Mesothelial cell of epicardium (in vitro differentiated cells): ENCODE data around the gene KHDC1L. TPM values are rescaled to one million over a fixed set of nuclear protein-coding genes. Genes with fewer than 3 reads are reported as not detected.
A peak's percentile ranks its signal among the peaks of the same experiment; 100 is the strongest.
"Not testable (repeated sequence)": the region's sequence is repeated elsewhere in the genome, so short reads cannot be mapped to it uniquely, and the experiment has no call there.

Source experiments
- DNase-seq, 2 experiments: peaks; one replicate each; pipeline ENCODE4 v3.0.0; 2021; ENCODE audit warnings: low spot score in 2 of 2; ENCODE audit not compliant: unreplicated experiment in 2 of 2
- H3K27ac Mint-ChIP-seq: 2 replicates; pipeline ENCODE4 v1.8.0; 2021; ENCODE audit warnings: mixed read lengths
- H3K27me3 Mint-ChIP-seq: 2 replicates; pipeline ENCODE4 v1.8.0; 2021; ENCODE audit warnings: low read depth, mixed read lengths
- H3K36me3 Mint-ChIP-seq: 2 replicates; pipeline ENCODE4 v1.8.0; 2021; ENCODE audit warnings: mixed read lengths
- H3K4me1 Mint-ChIP-seq: 2 replicates; pipeline ENCODE4 v1.8.0; 2021; ENCODE audit warnings: mixed read lengths
- H3K4me3 Mint-ChIP-seq: 2 replicates; pipeline ENCODE4 v1.8.0; 2021; ENCODE audit warnings: mild to moderate bottlenecking, moderate library complexity, mixed read lengths
- H3K9me3 Mint-ChIP-seq: 2 replicates; pipeline ENCODE4 v1.8.0; 2021; ENCODE audit warnings: mixed read lengths
- CTCF ChIP-seq: fragments of 200-600 bp; sonication (generic); IDR thresholded peaks from one replicate; pipeline ENCODE4 v1.5.0; 2021; ENCODE audit warnings: antibody characterized with exemption; ENCODE audit not compliant: unreplicated experiment
- total RNA-seq: library from RNA; stranded (reverse); gene quantifications from 3 replicates; pipeline ENCODE4 v1.2.1, GENCODE V29; 2021

The KHDC1L gene
- total RNA-seq, result 0.56 to 0.95 TPM (median 0.58 TPM) in 3 replicates

- H3K9me3 Mint-ChIP-seq, result peaks cover 10% of the 10 kb centered on the region
- no peaks in the 10 kb centered on the region for H3K4me1 Mint-ChIP-seq
- H3K27me3 Mint-ChIP-seq, result no peaks in the 10 kb centered on the region
- H3K27ac Mint-ChIP-seq, result no peak within 1 kb of the TSS
- DNase-seq, result no peak
- TF ChIP-seq CTCF, result no peak
- H3K36me3 Mint-ChIP-seq, result peaks cover 12% of the 10 kb centered on the region
- H3K4me3 Mint-ChIP-seq, result no peak within 1 kb of the TSS
Observed at GRCh38 chr6:73225396-73225795, at the start of gene KHDC1L. TSS of gene KHDC1L (minus strand) at chr6:73225496. CDS start at chr6:73225408, 88 bp downstream.

DNA sequence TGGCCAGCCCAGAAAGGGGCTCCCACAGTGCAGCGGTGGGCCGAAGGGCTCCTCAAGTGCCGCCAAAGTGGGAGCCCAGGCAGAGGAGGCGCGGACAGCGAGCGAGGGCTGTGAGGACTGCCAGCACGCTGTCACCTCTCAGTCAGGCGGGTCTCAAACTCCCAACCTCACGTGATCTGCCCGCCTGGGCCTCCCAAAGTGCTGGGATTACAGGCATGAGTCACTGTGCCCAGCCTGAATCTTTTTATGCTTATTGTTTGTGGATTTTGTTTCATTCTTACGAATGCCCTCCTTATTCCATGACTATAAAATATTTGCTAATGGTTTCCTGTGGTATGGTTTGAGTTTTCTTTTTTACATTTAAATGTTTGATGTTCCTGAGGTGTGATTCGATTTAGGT lies 44.0 kb upstream of the KHDC1L start:
- not testable (repeated sequence) for H3K27me3 Mint-ChIP-seq, DNase-seq, H3K27ac Mint-ChIP-seq, H3K4me1 Mint-ChIP-seq, H3K9me3 Mint-ChIP-seq, H3K4me3 Mint-ChIP-seq
- peaks cover 23% of the 10 kb centered on the region for H3K36me3 Mint-ChIP-seq

- Mint-ChIP-seq H3K4me1 (peaks cover 13% of the 10 kb centered on the region), H3K36me3 (peaks cover 21% of the 10 kb centered on the region)
- not testable (repeated sequence) for H3K27me3 Mint-ChIP-seq, H3K4me3 Mint-ChIP-seq, DNase-seq, H3K27ac Mint-ChIP-seq, H3K9me3 Mint-ChIP-seq
Observed at GRCh38 chr6:73268896-73269295, 43.6 kb upstream of the KHDC1L start.

DNA sequence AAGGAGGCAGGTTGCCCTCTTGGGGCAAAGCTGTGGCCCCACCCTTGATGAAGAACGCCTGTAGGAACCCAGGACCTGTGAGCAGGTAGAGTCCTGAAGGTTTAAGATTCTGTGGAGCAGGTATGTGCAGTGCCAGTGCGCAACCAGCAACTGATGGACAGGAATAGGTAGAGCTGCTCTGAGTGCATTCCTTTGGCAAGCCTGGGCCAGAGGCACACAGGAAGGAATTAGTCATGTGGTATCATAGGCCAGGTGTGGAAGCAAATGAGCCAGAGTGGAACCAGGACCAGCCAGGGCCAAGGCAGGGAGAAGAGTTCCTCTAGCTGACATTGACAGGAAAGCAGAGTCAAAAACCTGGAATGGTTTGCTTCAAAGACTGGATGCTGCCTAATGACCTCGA lies 39.1 kb upstream of the KHDC1L start:
- TF ChIP-seq CTCF, result no peak
- H3K27me3 Mint-ChIP-seq, result no peaks in the 10 kb centered on the region
- no peak for DNase-seq
- peaks cover 18% of the 10 kb centered on the region for H3K36me3 Mint-ChIP-seq
- H3K9me3 Mint-ChIP-seq, result no peaks in the 10 kb centered on the region
- peak overlapping the region; percentile 18 for H3K27ac Mint-ChIP-seq
- peak overlapping the region; percentile 65 for H3K4me3 Mint-ChIP-seq
- H3K4me1 Mint-ChIP-seq, result peaks cover 24% of the 10 kb centered on the region

- no peaks in the 10 kb centered on the region for H3K27me3 Mint-ChIP-seq
- H3K4me1 Mint-ChIP-seq, result peaks cover 24% of the 10 kb centered on the region
- H3K9me3 Mint-ChIP-seq, result no peaks in the 10 kb centered on the region
- H3K27ac Mint-ChIP-seq, result no peak overlapping the region
- H3K4me3 Mint-ChIP-seq, result peak overlapping the region; percentile 65
- peaks cover 17% of the 10 kb centered on the region for H3K36me3 Mint-ChIP-seq
- no peak for TF ChIP-seq CTCF
- no peak for DNase-seq
Observed at GRCh38 chr6:73263570-73263909, 38.2 kb upstream of the KHDC1L start.

GRCh38 chr6:73262671-73263569 lies 37.6 kb upstream of the KHDC1L start, which contains the start of gene KHDC1:
TSS of gene KHDC1 (minus strand) at chr6:73263196. CDS start at chr6:73242517, 20,679 bp downstream.
- H3K4me1 Mint-ChIP-seq, result peaks cover 24% of the 10 kb centered on the region
- peak within 1 kb of the TSS; percentile 71 for H3K27ac Mint-ChIP-seq
- no peaks in the 10 kb centered on the region for H3K27me3 Mint-ChIP-seq
- peaks cover 11% of the 10 kb centered on the region for H3K36me3 Mint-ChIP-seq
- DNase-seq, result peak; percentile 34 to 57
- no peaks in the 10 kb centered on the region for H3K9me3 Mint-ChIP-seq
- peak within 1 kb of the TSS; percentile 84 for H3K4me3 Mint-ChIP-seq
- TF ChIP-seq CTCF, result no peak
